HEK293T (cell line): Measurements from ENCODE around the gene GPR137C.

ENCODE experiments used
- CTCF ChIA-PET: fragments of 350-600 bp; formaldehyde crosslinking; extraction: SDS; loops from one replicate; lab custom pipeline; 2021; ENCODE audit warnings: antibody characterized with exemption, inconsistent platforms; lab: Yijun Ruan, JAX
- POLR2A ChIA-PET: fragments of 350-600 bp; formaldehyde crosslinking; extraction: SDS; loops from one replicate; lab custom pipeline; 2020; ENCODE audit warnings: antibody characterized with exemption, inconsistent platforms; lab: Yijun Ruan, JAX
- DNase-seq: peaks from one replicate; pipeline ENCODE4 v3.0.0; 2012; ENCODE audit warnings: mixed read lengths; ENCODE audit errors: extremely low spot score
- ARNT ChIP-seq: fragments of 450-650 bp; IDR thresholded peaks from 2 replicates; pipeline ENCODE4 v1.6.1; 2017; ENCODE audit warnings: mild to moderate bottlenecking
- BHLHE40 ChIP-seq: fragments of 450-650 bp; IDR thresholded peaks from 2 replicates; pipeline ENCODE4 v1.6.1; 2016; ENCODE audit warnings: mild to moderate bottlenecking, moderate library complexity, borderline replicate concordance
- CTBP1 ChIP-seq: fragments of 450-650 bp; IDR thresholded peaks from 2 replicates; pipeline ENCODE4 v1.6.1; 2016; ENCODE audit warnings: borderline replicate concordance
- ELF4 ChIP-seq: fragments of 450-650 bp; IDR thresholded peaks from 2 replicates; pipeline ENCODE4 v1.6.1; 2017; ENCODE audit warnings: antibody characterized with exemption
- FOXA1 ChIP-seq: fragments of 450-650 bp; IDR thresholded peaks from 2 replicates; pipeline ENCODE4 v1.6.1; 2016; ENCODE audit warnings: mild to moderate bottlenecking
- FOXK2 ChIP-seq: fragments of 450-650 bp; IDR thresholded peaks from 2 replicates; pipeline ENCODE4 v1.6.1; 2016; ENCODE audit warnings: mild to moderate bottlenecking
- FOXM1 ChIP-seq: fragments of 450-650 bp; IDR thresholded peaks from 2 replicates; pipeline ENCODE4 v1.6.1; 2017; ENCODE audit warnings: mild to moderate bottlenecking, borderline replicate concordance
- HDGF ChIP-seq: fragments of 450-650 bp; IDR thresholded peaks from 2 replicates; pipeline ENCODE4 v1.6.1; 2017; ENCODE audit warnings: antibody characterized with exemption, borderline replicate concordance
- L3MBTL2 ChIP-seq: fragments of 450-650 bp; conservative IDR thresholded peaks from 2 replicates; pipeline ENCODE4 v1.6.1; 2016; ENCODE audit warnings: mild to moderate bottlenecking
- LEF1 ChIP-seq: fragments of 450-650 bp; IDR thresholded peaks from 2 replicates; pipeline ENCODE4 v1.6.1; 2017; ENCODE audit warnings: mild to moderate bottlenecking, borderline replicate concordance
- NFRKB ChIP-seq: fragments of 450-650 bp; IDR thresholded peaks from 2 replicates; pipeline ENCODE4 v1.6.1; 2016; ENCODE audit warnings: mild to moderate bottlenecking, moderate library complexity
- SP1 ChIP-seq: fragments of 450-650 bp; IDR thresholded peaks from 2 replicates; pipeline ENCODE4 v1.6.1; 2017
- SUZ12 ChIP-seq: fragments of 450-650 bp; IDR thresholded peaks from 2 replicates; pipeline ENCODE4 v1.6.1; 2016; ENCODE audit warnings: mild to moderate bottlenecking
- TARDBP ChIP-seq: fragments of 450-650 bp; IDR thresholded peaks from 2 replicates; pipeline ENCODE4 v1.6.1; 2016
- ZNF384 ChIP-seq: fragments of 450-650 bp; IDR thresholded peaks from 2 replicates; pipeline ENCODE4 v1.6.1; 2016
- TF ChIP-seq, protein P1 (sequence below): fragments of 450-650 bp; IDR thresholded peaks from 2 replicates; pipeline ENCODE4 v1.6.1; 2016

GPR137C gene

DNA sequence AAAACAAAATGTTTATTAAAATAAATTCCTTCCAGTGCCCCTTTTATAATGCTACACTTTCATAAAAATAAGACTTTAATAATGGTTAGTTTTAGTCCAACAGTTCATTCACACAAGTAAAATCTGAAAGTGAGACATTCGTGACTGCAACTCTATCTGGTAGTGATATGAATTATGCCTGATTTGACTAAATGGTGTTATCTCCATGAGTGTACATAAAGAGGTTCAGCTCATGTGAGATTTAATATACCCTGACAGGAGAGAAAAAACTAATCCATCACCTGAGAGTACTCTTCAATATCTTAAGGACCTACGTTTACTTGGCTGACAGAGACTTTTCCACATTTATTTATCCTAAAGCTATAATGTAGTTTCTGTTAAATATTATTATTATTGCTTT is 108.7 kb downstream of the GPR137C start:
- no peak for DNase-seq
- CTCF ChIA-PET, result no interaction called here
- POLR2A ChIA-PET, result no interaction called here
- no peak for TF ChIP-seq CTBP1
- TF ChIP-seq TARDBP, result no peak
- no peak for TF ChIP-seq SUZ12
- no peak for TF ChIP-seq HDGF
- TF ChIP-seq FOXK2, result no peak
- no peak for TF ChIP-seq FOXM1
- TF ChIP-seq ZNF384, result no peak
- TF ChIP-seq LEF1, result no peak
- TF ChIP-seq SP1, result no peak
- no peak for TF ChIP-seq ARNT

DNA sequence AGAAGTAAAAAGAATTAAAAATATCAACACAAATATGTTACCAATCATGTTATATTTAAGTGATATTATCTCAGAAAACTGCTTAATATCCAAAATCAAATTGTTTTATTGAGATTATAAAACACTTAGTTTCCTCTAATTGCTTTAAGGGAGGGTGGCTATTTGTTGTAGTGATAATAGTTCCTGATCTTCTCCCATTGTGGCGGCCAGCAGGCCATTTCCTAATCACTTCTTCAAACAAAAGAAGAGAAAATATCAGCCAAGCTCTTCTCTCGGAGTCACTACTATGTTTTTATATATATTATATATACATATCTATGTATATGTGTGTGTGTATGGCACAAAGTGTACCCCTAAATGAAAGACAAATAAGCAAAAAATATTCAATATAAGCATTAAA is 111.2 kb downstream of the GPR137C start:
- CTCF ChIA-PET, result no interaction called here
- DNase-seq, result no peak
- POLR2A ChIA-PET, result no interaction called here
- TF ChIP-seq LEF1 (no peak), NFRKB (no peak)

DNA sequence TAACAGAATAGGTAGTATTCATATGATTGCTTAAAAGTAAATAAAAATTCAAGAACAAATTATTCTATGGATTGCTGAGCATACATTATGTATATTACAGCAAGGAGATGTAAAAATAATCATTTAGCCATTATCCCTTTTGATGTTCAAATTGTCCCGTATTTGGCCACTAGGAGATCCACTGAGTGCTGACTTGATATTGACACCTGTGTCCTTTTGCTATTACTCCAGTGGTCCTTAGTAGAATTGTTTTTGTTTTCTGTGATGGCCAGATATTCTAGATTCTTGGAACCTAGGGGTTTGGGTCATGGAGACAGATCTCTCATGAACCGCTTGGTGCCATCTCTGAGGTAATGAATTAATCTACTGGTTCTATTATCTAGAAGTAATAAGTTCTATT is 126.0 kb downstream of the GPR137C start:
- ChIA-PET POLR2A (interaction anchor here (1.4 kb wide), 1 partner anchor 14 kb away, joined by 3 read pairs; no protein-coding TSS in a partner anchor), CTCF (interaction anchor here (0.6 kb wide), 1 partner anchor 39 kb away, joined by 5 read pairs; no protein-coding TSS in a partner anchor)
- no peak for DNase-seq
- TF ChIP-seq ZNF384 (no peak), TARDBP (no peak), BHLHE40 (no peak), SUZ12 (no peak), CTBP1 (no peak), L3MBTL2 (no peak)

DNA sequence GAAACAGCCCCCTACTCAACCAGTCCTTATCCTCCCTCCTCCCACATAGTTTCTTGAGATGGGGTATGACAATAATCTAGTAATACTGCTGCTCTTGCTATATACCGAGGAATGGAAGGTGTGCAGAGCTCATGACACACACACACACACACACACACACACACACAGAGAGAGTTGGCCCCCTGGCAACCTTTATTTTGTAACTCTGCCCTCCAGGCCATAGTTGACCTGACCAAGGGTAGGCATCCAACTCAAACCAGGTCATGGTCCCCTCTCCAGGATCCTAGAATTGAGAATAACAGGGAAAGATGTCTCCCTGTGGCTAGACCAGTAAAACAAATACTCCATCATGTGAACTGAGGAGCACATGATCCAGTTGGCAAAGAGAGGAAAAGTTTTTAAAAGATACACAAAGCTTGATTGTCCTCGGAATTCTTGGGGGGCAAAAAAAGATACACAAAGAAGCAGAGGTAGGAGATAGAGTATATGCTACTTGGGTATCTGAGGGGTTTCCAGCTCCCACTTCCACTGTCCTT is 131.4 kb downstream of the GPR137C start:
- CTCF ChIA-PET, result interaction anchor here (0.5 kb wide), 1 partner anchor 43 kb away, joined by 3 read pairs; no protein-coding TSS in a partner anchor
- no peak for DNase-seq
- TF ChIP-seq ARNT (no peak), FOXK2 (no peak), HDGF (no peak), TARDBP (no peak), FOXA1 (no peak), NFRKB (no peak), ELF4 (no peak), LEF1 (no peak), FOXM1 (no peak), SUZ12 (no peak), BHLHE40 (no peak), ZNF384 (no peak), SP1 (no peak), CTBP1 (no peak), L3MBTL2 (no peak)
- TF ChIP-seq, protein P1, sequence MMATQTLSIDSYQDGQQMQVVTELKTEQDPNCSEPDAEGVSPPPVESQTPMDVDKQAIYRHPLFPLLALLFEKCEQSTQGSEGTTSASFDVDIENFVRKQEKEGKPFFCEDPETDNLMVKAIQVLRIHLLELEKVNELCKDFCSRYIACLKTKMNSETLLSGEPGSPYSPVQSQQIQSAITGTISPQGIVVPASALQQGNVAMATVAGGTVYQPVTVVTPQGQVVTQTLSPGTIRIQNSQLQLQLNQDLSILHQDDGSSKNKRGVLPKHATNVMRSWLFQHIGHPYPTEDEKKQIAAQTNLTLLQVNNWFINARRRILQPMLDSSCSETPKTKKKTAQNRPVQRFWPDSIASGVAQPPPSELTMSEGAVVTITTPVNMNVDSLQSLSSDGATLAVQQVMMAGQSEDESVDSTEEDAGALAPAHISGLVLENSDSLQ, result no peak
- POLR2A ChIA-PET, result interaction anchor here (0.6 to 1.0 kb wide), 2 partner anchors 11 to 44 kb away, joined by 3 read pairs; partner anchors contain the start of gene ERO1A

DNA sequence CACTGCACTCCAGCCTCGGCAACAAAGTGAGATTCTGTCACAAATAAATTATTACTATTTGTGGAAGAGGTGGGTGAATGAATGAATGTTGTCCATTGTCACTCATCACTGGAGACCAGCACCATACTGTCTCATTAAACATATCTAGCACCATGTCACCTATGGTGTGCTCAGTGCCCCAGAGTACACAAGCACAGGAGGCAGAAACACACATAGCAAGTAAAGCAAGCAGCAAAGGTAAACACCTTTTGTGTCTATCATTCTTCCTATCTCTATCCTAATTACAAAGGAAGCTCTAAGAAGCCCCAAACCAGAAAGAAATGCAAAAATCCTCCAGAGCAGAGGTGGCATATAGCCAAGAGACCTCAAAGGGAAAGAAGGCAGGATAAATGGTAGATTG is 133.5 kb downstream of the GPR137C start:
- CTCF ChIA-PET, result no interaction called here
- no peak for DNase-seq
- POLR2A ChIA-PET, result interaction anchor here (1.2 kb wide), 1 partner anchor 9 kb away, joined by 3 read pairs; the partner anchor contains the start of gene ERO1A
- no peak for TF ChIP-seq ELF4
